Astrocyte of the spinal cord (primary cell): ENCODE data around the gene RP9.

Experiments
- DNase-seq: peaks from one replicate; pipeline ENCODE4 v3.0.0; 2011; ENCODE audit warnings: low read depth, low spot score
- H3K4me3 ChIP-seq: 2 replicates; pipeline ENCODE4 v1.5.1; 2011; ENCODE audit warnings: low read depth, mild to moderate bottlenecking, low read length, moderate library complexity
- CTCF ChIP-seq: IDR thresholded peaks from 2 replicates; pipeline ENCODE4 v1.5.1; 2012; ENCODE audit warnings: low read depth, mild to moderate bottlenecking, low read length, inconsistent platforms
- in situ Hi-C: cut with HindIII; loops from 2 replicates; pipeline ENCODE4 v1.10.0; 2017; ENCODE audit warnings: low sequenced_read_pairs

The RP9 gene

GRCh38 chr7:33145156-33145555 is 36.0 kb upstream of the RP9 start:
- in situ Hi-C loops: no loop called here
- no peak for TF ChIP-seq CTCF
- DNase-seq: no peak
- no peak overlapping the region for H3K4me3 ChIP-seq

- H3K4me3 ChIP-seq: no peak overlapping the region
- in situ Hi-C loops: no loop called here
- TF ChIP-seq CTCF: no peak
- peak; percentile 78 for DNase-seq
Observed at GRCh38 chr7:33143996-33144718, 35.0 kb upstream of the RP9 start.

- TF ChIP-seq CTCF: no peak
- in situ Hi-C loops: no loop called here
- DNase-seq: no peak
- no peak overlapping the region for H3K4me3 ChIP-seq
Observed at GRCh38 chr7:33142585-33142984, 33.4 kb upstream of the RP9 start.

- TF ChIP-seq CTCF: no peak
- no peak for DNase-seq
- in situ Hi-C loops: no loop called here
- no peak overlapping the region for H3K4me3 ChIP-seq
Observed at GRCh38 chr7:33137103-33137502, 27.9 kb upstream of the RP9 start.

GRCh38 chr7:33130184-33130583 is 21.0 kb upstream of the RP9 start:
- TF ChIP-seq CTCF: no peak
- no peak for DNase-seq
- peak overlapping the region; percentile 81 for H3K4me3 ChIP-seq
- in situ Hi-C loops: no loop called here

GRCh38 chr7:33129806-33130153 is 20.6 kb upstream of the RP9 start:
- no peak for TF ChIP-seq CTCF
- in situ Hi-C loops: no loop called here
- no peak for DNase-seq
- H3K4me3 ChIP-seq: peak overlapping the region; percentile 81
